A673 (cell line): ENCODE measurements around the gene TOR1A. TPM values are rescaled to one million over a fixed set of nuclear protein-coding genes. Genes with fewer than 3 reads are reported as not detected.

Experiments used
- BruUV-seq: library from RNA; stranded (reverse); fragments of 400-500 nt; replicated peaks from 2 replicates; lab custom pipeline; 2021; lab: Mats Ljungman, UMichigan
- CTCF ChIA-PET: fragments of 300-600 bp; sonication (Branson Sonifier 250); formaldehyde crosslinking; loops from one replicate; lab custom pipeline; 2022; ENCODE audit warnings: antibody characterized with exemption; lab: Charles Lee
- POLR2A ChIA-PET: fragments of 300-600 bp; sonication (Branson Sonifier 250); formaldehyde crosslinking; loops from one replicate; lab custom pipeline; 2022; ENCODE audit warnings: antibody characterized with exemption; ENCODE audit not compliant: low non-redundant PET; lab: Charles Lee
- DNase-seq: peaks from one replicate; pipeline ENCODE4 v3.0.0-alpha.2; 2015; ENCODE audit warnings: low spot score
- H3K27ac ChIP-seq: fragments of 200-600 bp; sonication (generic); 2 replicates; pipeline ENCODE4 v1.5.1; 2016; ENCODE audit warnings: mixed run types, low read depth, mild to moderate bottlenecking, mixed read lengths, antibody characterized with exemption, low read length; ENCODE audit not compliant: poor library complexity, severe bottlenecking
- H3K27me3 ChIP-seq: fragments of 200-600 bp; sonication (generic); replicated peaks from 2 replicates; pipeline ENCODE4 v1.6.1; 2017; ENCODE audit warnings: mixed run types, low read depth, mild to moderate bottlenecking, mixed read lengths, antibody characterized with exemption, low read length; ENCODE audit not compliant: insufficient read depth, poor library complexity
- H3K36me3 ChIP-seq: fragments of 200-600 bp; sonication (generic); 2 replicates; pipeline ENCODE4 v1.6.1; 2016; ENCODE audit warnings: mixed run types, mild to moderate bottlenecking, mixed read lengths, antibody characterized with exemption, low read length; ENCODE audit not compliant: insufficient read depth, poor library complexity, severe bottlenecking
- H3K4me1 ChIP-seq: fragments of 200-600 bp; sonication (generic); 2 replicates; pipeline ENCODE4 v1.6.1; 2017; ENCODE audit warnings: mixed run types, mild to moderate bottlenecking, mixed read lengths, antibody characterized with exemption, low read length; ENCODE audit not compliant: insufficient read depth, poor library complexity, severe bottlenecking
- H3K4me3 ChIP-seq: fragments of 200-600 bp; sonication (generic); 2 replicates; pipeline ENCODE4 v1.5.1; 2016; ENCODE audit warnings: low read depth, mixed run types, mild to moderate bottlenecking, mixed read lengths, low read length; ENCODE audit not compliant: poor library complexity, severe bottlenecking
- H3K9me3 ChIP-seq: fragments of 200-600 bp; sonication (generic); 2 replicates; pipeline ENCODE4 v1.6.1; 2016; ENCODE audit warnings: mixed run types, low read depth, mild to moderate bottlenecking, mixed read lengths, antibody characterized with exemption, low read length; ENCODE audit not compliant: poor library complexity, severe bottlenecking
- CTCF ChIP-seq: fragments of 300-800, 200-600 bp; sonication (generic); conservative IDR thresholded peaks from 2 replicates; pipeline ENCODE4 v1.5.1; 2017; ENCODE audit warnings: low read depth, mild to moderate bottlenecking, antibody characterized with exemption, low read length, moderate library complexity, mixed read lengths
- EZH2 ChIP-seq: fragments of 200-600 bp; sonication (generic); IDR thresholded peaks from 2 replicates; pipeline ENCODE4 v1.6.1; 2017; ENCODE audit warnings: borderline replicate concordance, low read depth, mild to moderate bottlenecking, mixed read lengths, antibody characterized with exemption, low read length; ENCODE audit not compliant: poor library complexity, severe bottlenecking
- intact Hi-C: fragments of 100-400 bp; cut with micrococcal nuclease; formaldehyde crosslinking; loops from one replicate; pipeline ENCODE4 v1.10.0; 2022; ENCODE audit not compliant: unreplicated experiment
- total RNA-seq: library from RNA; stranded (reverse); gene quantifications from 2 replicates; pipeline ENCODE4 v1.2.3, GENCODE V29; 2021

Gene TOR1A
- total RNA-seq, 1 experiment from 2014 or later = 46.3 TPM

GRCh38 chr9:129823542-129823934 is 398 bp downstream of the TOR1A start:
- intact Hi-C loops = no loop called here
- Histone ChIP-seq H3K4me1 (no peaks in the 10 kb centered on the region), H3K36me3 (peaks cover 31% of the 10 kb centered on the region), H3K9me3 (no peaks in the 10 kb centered on the region), H3K27ac (peak overlapping the region; percentile 88), H3K27me3 (no peaks in the 10 kb centered on the region), H3K4me3 (peak overlapping the region; percentile 96)
- BruUV-seq = no TSS peak
- TF ChIP-seq EZH2 (no peak), CTCF (no peak)
- ChIA-PET CTCF (no interaction called here), POLR2A (no interaction called here)
- no peak for DNase-seq

GRCh38 chr9:129822898-129823541 is 916 bp downstream of the TOR1A start:
- ChIA-PET POLR2A (no interaction called here), CTCF (no interaction called here)
- H3K36me3 ChIP-seq = peaks cover 37% of the 10 kb centered on the region
- no TSS peak for BruUV-seq
- no peak overlapping the region for H3K27ac ChIP-seq
- intact Hi-C loops = no loop called here
- H3K27me3 ChIP-seq = no peaks in the 10 kb centered on the region
- no peaks in the 10 kb centered on the region for H3K4me1 ChIP-seq
- TF ChIP-seq CTCF (no peak), EZH2 (no peak)
- H3K4me3 ChIP-seq = peak overlapping the region; percentile 96
- no peaks in the 10 kb centered on the region for H3K9me3 ChIP-seq
- DNase-seq = peak; percentile 37

GRCh38 chr9:129816501-129817435 is 7.2 kb downstream of the TOR1A start:
- no peaks in the 10 kb centered on the region for H3K27me3 ChIP-seq
- intact Hi-C loops = no loop called here
- no TSS peak for BruUV-seq
- ChIA-PET CTCF (interaction anchor here (0.7 kb wide), 1 partner anchor 579 kb away, joined by 11 read pairs; no protein-coding TSS in a partner anchor), POLR2A (no interaction called here)
- H3K36me3 ChIP-seq = peaks cover 50% of the 10 kb centered on the region
- no peak overlapping the region for H3K4me3 ChIP-seq
- H3K4me1 ChIP-seq = peaks cover 8% of the 10 kb centered on the region
- DNase-seq = no peak
- TF ChIP-seq CTCF (no peak), EZH2 (no peak)
- H3K9me3 ChIP-seq = no peaks in the 10 kb centered on the region
- H3K27ac ChIP-seq = no peak overlapping the region
